GM15510 (cell line): ENCODE results near the gene ABHD4.
A peak's percentile ranks its signal among the peaks of the same experiment; 100 is the strongest.

Experiments
- POLR2A ChIP-seq: IDR thresholded peaks from 3 replicates; pipeline ENCODE4 v1.6.1; 2011; ENCODE audit warnings: borderline replicate concordance; ENCODE audit not compliant: insufficient read length; ENCODE audit errors: extremely low read depth

Gene ABHD4

DNA sequence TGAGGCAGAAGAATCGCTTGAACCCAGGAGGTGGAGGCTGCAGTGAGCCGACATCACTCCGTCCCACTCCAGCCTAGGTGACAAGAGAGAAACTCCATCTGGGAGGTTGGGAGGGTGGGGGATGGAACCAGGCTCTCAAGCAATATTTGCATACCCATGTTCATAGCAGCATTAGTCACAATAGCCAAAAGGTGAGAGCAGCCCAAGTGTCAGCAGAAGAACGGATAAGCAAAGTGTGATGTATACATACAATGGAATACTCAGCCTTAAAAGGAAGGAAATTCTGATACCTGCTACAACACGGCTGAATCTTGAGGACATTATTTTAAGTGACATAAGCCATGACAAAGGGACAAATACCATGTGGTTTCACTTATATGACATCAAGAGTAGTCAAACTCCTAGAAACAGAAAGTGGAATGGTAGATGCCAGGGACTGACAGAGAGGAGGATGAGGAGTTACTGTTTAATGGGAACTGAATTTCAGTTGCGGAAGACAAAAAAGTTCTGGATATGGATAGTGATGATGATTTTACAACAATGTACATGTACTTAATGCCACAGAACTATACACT is 20.7 kb upstream of the ABHD4 start:
- TF ChIP-seq POLR2A: no peak

DNA sequence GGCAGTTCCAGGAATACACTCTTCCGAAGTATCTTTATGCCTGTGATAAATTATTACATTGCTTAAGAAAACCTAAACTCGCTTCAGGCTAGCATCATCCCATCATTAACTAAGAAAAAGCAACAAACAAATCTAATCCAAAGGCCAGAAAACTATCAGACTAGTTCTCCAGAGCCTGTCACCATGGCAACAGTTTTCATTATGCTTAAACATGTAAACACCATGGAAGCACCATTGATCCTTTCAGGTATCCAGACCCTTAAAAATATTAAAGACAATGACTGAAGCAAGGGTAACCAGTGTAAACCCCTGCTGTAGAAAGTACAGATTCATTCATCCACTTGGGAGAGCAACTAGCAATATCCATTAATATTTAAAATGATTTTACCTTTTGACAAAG is 18.9 kb upstream of the ABHD4 start:
- TF ChIP-seq POLR2A: no peak

DNA sequence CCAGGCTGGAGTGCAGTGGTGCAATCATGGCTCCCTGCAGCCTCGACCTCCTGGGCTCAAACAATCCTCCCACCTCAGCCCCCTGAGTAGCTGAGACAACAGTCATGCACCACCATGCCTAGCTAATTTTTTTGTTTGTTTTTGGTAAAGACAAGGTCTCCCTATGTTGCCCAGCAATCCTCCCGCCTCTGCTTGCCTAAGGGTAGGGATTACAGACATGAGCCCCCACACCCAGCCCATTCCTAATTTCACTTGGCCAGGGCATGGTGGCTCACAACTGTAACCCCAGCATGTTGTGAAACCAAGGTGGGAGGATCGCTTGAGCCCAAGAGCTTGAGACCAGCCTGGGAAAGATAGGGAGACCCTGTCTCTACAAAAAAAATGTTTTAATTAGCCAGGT is 18.2 kb upstream of the ABHD4 start:
- no peak for TF ChIP-seq POLR2A

DNA sequence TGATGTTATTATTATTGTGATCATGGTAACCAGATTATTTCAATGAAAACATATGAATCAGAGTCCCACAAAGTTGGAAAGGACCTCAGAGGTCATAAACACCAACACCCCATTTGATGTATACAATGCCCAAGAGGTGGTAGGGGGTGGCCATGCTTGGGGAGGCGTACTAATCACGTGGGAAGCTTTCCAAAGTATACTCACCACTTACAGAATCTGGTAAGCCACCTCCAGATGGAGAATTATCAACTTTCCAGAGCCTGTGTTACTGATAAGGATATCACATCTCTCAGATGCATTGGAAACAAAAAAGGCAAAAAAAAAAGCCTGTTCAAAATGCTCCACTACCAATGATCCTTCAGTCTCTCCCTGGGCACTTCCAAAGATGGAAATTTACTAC is 17.5 kb upstream of the ABHD4 start:
- no peak for TF ChIP-seq POLR2A

DNA sequence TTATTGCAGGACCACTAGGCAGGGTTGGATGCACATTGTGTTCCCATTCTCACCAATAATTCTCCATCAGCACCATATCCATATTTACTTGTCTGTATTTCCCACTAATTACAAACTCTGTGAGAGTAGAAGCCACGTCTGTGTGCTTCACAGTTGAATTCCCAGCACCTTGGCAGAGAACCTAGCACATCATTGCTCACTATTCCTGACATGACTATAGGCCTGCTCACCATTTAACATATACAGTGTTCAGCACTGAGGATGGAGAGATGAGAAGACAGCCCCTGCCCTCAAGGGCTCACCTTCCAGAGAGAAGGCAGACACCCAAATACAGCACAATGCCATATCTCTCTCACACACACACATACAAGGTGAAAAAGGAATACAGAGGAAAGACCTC is 14.1 kb upstream of the ABHD4 start:
- TF ChIP-seq POLR2A: no peak

DNA sequence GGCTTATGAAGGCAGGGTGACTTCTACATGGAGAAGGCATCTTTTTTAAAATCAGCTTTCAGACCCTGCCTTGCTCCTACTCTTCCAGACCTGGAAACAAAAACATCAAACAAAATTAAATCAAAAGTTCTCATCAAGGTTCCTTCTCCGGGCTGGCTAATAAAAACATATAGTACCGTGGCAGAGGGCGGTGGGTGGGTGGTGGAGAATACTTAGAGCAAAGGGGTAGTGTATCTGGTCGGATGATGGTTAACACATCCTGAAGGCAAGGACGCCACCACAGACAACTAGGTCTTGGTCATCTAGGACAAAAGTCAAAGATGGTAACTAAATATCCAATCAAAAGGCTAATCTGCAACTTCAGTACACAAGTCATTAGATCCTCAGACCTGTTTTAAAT is 10.9 kb upstream of the ABHD4 start:
- TF ChIP-seq POLR2A: no peak

DNA sequence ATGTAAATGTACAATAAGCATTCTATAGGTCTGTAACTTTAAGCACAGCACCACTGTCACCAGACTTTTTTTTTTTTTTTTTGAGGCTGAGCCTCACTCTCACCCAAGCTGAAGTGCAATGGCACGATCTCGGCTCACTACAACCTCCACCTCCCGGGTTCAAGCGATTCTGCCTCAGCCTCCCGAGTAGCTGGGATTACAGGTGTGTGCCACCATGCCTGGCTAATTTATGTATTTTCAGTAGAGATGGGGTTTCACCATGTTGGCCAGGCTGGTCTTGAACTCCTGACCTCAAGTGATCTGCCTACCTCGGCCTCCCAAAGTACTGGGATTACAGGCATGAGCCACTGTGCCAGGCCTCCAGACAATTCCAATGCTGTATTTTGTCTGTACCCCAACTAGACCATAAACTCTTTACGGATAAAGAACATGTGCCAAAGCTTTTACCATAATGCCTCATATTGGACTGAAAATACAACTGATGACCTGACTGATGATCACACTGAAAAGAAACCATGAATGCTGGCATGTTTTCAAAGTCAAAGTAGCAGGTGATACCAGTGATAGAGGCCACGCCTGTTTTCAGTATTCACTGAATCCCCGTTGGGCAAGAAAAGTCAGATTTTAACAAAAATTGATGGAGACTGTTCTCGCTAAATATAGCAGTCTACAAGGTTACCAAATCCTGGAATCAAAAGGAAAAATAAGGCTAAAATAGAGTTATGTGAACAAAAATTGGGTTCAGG is 10.2 kb upstream of the ABHD4 start:
- peak; percentile 17 for TF ChIP-seq POLR2A

DNA sequence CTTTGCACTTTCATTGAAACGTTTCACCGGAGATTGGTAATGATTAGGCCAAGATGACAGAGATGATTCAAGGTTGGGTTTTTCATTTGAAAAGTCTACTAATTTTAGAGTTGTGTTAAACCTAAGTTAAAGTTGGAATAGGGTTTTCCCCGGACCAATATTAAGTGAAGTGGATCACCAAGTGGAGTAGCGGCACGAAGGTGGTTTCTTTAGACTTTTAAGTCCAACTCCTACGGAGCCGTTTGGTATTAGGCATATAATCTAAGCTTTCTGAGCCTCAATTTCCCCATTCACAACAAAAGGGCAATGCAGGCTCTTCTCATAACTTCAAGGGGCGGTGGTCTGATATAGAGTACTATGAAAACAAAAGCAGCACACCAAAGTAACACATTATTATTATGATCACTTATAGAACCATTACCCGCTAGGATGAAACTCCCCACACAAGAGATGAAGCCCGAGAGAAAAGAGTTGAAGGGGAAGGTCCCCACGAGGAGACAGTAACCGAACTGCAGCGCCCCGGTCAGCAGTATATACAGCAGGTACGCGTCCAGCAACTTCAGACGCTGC is 9.5 kb upstream of the ABHD4 start:
- no peak for TF ChIP-seq POLR2A

DNA sequence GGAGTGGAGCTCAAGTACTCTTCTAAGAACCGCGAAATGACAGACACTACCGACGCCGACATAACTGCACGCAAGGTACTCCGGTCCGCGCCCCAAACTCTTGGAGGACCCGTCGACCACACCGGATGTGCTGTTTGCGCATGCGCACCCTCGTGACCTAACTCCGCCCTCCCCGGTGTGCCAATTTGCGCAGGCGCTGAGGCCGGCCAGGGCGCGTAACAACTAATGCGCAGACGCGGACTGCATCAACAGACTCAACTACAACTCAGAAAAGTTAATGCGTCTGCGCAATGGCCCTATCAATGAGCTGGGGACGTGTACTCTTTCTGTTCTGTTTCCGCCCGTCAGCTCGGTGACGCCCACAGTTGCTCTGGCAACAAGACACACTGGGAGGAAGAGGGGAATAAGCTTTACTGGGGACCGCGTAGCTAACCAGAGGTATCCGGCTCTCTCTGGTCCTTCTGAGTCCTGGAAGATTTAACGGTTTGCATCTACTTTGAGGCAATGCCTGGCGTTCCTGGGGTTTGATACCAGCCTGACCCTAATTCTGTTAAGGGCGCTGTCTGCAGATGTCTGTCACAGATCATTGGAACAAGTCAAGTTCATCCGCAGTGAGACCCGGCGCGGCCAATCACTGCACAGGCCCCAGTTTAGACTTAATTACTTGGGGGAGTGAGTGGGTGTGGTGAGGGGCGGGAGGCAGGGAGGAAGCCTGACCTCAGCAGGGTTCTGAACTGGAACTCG is 8.8 kb upstream of the ABHD4 start, which contains the start of gene DAD1:
Gene DAD1 (minus strand): TSS at position 129 of the 744 bp plus-strand sequence. CDS start 67 bp downstream, at position 62.
- peak; percentile 92 for TF ChIP-seq POLR2A

DNA sequence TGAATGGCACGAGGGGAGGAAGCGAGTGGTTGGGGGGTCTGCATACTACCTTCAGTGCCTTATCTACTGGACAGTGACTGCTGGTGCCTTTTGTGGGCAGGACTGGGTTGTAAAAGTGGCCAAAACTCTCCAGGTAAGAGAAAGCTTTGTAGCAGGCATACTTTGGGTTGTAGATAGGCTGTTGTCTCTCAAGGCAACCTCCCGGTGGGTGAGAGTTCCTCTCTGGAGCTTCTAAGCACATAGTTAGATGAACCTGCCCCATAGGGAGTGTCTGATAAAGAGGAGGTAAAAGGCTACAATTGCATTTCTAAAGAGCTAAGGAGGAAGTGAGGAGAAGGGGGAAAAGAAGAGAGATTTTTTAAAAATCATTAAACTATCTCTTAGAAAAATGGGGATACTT is 4.9 kb upstream of the ABHD4 start:
- TF ChIP-seq POLR2A: no peak

DNA sequence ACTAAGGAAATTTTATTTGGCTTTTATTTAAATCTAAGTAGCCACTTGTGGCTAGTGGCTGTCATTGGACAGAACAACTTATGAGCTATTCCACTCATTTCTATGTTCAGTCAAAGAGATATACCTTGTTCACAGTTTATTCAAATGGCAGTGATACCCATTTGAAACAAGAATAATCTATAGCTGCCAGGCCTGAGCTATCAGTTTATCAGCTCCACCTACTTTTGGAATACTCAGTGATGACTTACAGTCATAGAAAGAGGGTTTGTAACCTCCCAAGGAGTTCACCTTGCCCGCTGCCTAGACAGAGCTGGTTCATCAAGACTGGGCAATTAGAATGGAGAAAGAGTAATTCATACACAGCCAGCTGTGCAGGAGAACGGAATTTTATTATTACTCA is 4.5 kb upstream of the ABHD4 start:
- no peak for TF ChIP-seq POLR2A

DNA sequence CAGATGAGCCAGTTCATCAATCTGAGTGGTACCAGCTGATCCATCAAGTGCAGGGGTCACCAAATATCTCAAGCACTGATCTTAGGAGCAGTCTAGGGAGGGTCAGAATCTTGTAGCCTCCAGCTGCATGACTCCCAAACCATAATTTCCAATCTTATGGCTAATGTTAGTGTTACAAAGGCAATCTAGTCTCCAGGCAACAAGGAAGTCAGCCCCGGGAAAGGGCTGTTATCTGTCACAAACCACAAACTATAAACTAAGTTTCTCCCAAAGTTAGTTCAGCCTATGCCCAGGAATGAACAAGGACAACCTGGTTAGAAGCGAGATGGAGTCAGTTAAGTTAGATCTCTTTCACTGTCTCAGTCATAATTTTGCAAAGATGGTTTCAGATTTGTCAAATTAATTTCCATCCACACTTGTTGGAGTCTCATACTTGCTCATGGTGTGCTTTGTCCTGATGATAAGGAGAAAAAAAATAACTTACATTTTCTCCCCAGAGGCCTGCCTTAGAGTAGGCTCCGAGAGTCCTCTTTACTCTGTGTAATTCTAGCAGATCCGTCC is 3.9 kb upstream of the ABHD4 start:
- TF ChIP-seq POLR2A: no peak

DNA sequence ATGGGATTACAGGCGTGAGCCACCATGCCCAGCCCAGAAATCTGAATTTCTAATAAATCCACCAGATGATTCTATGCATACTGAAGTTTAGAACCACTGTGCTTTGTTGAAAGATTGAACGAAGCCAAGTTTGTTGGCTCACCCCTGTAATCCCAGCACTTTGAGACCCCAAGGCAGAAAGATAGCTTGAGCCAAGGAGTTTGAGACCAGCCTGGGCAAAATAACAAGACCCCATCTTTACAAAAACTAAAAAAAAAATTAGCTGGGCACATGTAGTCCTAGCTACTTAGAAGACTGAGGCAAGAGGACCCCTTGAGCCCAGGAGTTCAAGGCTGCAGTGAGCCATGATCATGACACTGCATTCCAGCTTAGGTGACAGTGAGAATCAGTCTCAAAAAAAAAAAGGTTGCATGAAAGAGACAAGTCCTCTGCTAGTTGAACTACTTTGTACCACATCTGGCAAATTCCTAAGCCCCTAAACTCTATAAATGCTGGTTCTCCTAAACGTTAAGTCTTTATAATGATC is 1.7 kb upstream of the ABHD4 start:
- TF ChIP-seq POLR2A: no peak

DNA sequence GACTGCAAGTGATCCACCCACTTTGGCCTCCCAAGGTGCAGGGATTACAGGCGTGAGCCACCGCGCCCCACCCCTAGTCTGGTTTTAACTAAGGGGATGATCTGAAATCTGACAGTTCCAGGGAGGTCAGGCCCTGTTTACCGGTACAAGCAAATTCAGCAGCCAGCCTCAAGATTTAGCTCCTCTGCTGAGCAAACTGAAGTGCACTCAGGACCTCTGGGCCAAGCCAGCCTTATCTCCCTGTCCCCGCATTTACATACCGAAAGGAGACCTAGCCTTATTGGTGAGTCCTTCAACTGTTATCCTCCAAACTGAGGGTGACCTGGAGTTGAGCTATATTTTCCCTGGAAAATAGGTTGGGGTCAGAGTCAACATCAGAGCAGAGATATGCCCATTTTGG is 835 bp upstream of the ABHD4 start:
- TF ChIP-seq POLR2A: no peak

DNA sequence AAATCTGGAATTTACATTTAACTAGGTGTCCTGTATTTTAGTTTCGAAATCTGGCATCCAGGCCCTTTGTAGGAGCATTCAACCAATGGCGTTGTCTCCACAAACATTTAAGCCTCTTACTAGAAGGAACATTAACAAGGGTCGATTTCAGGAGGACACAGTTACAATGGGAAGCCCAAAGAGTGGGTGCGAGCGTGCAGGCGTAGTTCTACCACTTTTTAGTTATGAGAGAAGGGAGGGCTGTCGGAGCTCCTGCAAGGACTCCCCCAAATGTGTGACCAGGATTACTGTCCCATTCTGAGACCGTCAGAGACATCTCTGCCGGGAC is 365 bp upstream of the ABHD4 start:
- no peak for TF ChIP-seq POLR2A
